Neuronal stem cell (in vitro differentiated cells): ENCODE measurements around the gene RPS6KC1.
"Not testable (repeated sequence)": the region's sequence is repeated elsewhere in the genome, so short reads cannot be mapped to it uniquely, and the experiment has no call there.

Experiments used
- DNase-seq: peaks from one replicate; pipeline ENCODE4 v3.0.0-alpha.2; 2013; ENCODE audit warnings: low spot score
- H2AFZ ChIP-seq: one replicate; pipeline ENCODE4 v1.6.1; 2013; ENCODE audit warnings: mild to moderate bottlenecking, low read length, inconsistent platforms
- H2AK5ac ChIP-seq: 2 replicates; pipeline ENCODE4 v1.6.1; 2013; ENCODE audit warnings: low read depth, mild to moderate bottlenecking, inconsistent platforms, low read length, moderate library complexity, mixed read lengths
- H2BK120ac ChIP-seq: 2 replicates; pipeline ENCODE4 v1.6.1; 2013; ENCODE audit warnings: low read depth, mild to moderate bottlenecking, inconsistent platforms, low read length, moderate library complexity, mixed read lengths
- H2BK12ac ChIP-seq: one replicate; pipeline ENCODE4 v1.6.1; 2013; ENCODE audit warnings: low read length, inconsistent platforms
- H2BK15ac ChIP-seq: 2 replicates; pipeline ENCODE4 v1.6.1; 2013; ENCODE audit warnings: mild to moderate bottlenecking, low read length, inconsistent platforms, mixed read lengths
- H2BK5ac ChIP-seq: one replicate; pipeline ENCODE4 v1.6.1; 2013; ENCODE audit warnings: inconsistent platforms, mild to moderate bottlenecking, low read length, moderate library complexity
- H3K14ac ChIP-seq: one replicate; pipeline ENCODE4 v1.6.1; 2013; ENCODE audit warnings: low read length, inconsistent platforms
- H3K18ac ChIP-seq: 2 replicates; pipeline ENCODE4 v1.6.1; 2013; ENCODE audit warnings: low read length, inconsistent platforms
- H3K23ac ChIP-seq: 2 replicates; pipeline ENCODE4 v1.6.1; 2013; ENCODE audit warnings: low read depth, mild to moderate bottlenecking, mixed read lengths, low read length, inconsistent platforms; ENCODE audit not compliant: poor library complexity
- H3K27ac ChIP-seq: replicated peaks from 3 replicates; pipeline ENCODE4 v1.5.1; 2013; ENCODE audit warnings: low read length, inconsistent platforms
- H3K27me3 ChIP-seq, 3 experiments: 2 replicates each; pipeline ENCODE4 v1.6.1; 2013; ENCODE audit warnings: low read length in 3 of 3, mild to moderate bottlenecking in 2 of 3, inconsistent platforms in 1 of 3, low read depth in 1 of 3, mixed read lengths in 1 of 3, moderate library complexity in 1 of 3; ENCODE audit not compliant: control insufficient read depth in 3 of 3, insufficient read depth in 3 of 3
- H3K36me3 ChIP-seq, 2 donors: replicated peaks in 1 of 2; 2 replicates each; pipeline ENCODE4 v1.6.1; 2013; ENCODE audit warnings: low read length in 2 of 2; ENCODE audit not compliant: control insufficient read depth in 2 of 2, insufficient read depth in 2 of 2
- H3K4ac ChIP-seq: 2 replicates; pipeline ENCODE4 v1.6.1; 2013; ENCODE audit warnings: inconsistent platforms, mild to moderate bottlenecking, low read length, moderate library complexity
- H3K4me1 ChIP-seq, 2 donors: 1 replicate in 1 of 2; 2 replicates in 1 of 2; pipeline ENCODE4 v1.6.1; 2013; ENCODE audit warnings: low read length in 2 of 2, low read depth in 1 of 2; ENCODE audit not compliant: control insufficient read depth in 2 of 2, insufficient read depth in 1 of 2
- H3K4me2 ChIP-seq: one replicate; pipeline ENCODE4 v1.6.1; 2013; ENCODE audit warnings: mild to moderate bottlenecking, low read length, inconsistent platforms; ENCODE audit not compliant: insufficient read depth, poor library complexity, severe bottlenecking
- H3K4me3 ChIP-seq, 2 donors: 2 replicates each; pipeline ENCODE4 v1.5.1; 2013; ENCODE audit warnings: low read length in 2 of 2, mild to moderate bottlenecking in 2 of 2, inconsistent platforms in 1 of 2, moderate library complexity in 1 of 2
- H3K79me1 ChIP-seq: one replicate; pipeline ENCODE4 v1.6.1; 2013; ENCODE audit warnings: low read depth, mild to moderate bottlenecking, inconsistent platforms, low read length, moderate library complexity
- H3K9ac ChIP-seq: one replicate; pipeline ENCODE4 v1.6.1; 2013; ENCODE audit warnings: mild to moderate bottlenecking, low read depth, low read length, inconsistent platforms; ENCODE audit not compliant: poor library complexity
- H3K9me3 ChIP-seq, 2 donors: replicated peaks in 1 of 2; 2 replicates each; pipeline versions ENCODE3 to v1.6.1; 2013; ENCODE audit warnings: low read length in 2 of 2, mild to moderate bottlenecking in 2 of 2, inconsistent platforms in 1 of 2, low read depth in 1 of 2, mixed read lengths in 1 of 2, moderate library complexity in 1 of 2; ENCODE audit not compliant: control insufficient read depth in 2 of 2, insufficient read depth in 1 of 2
- H4K8ac ChIP-seq: one replicate; pipeline ENCODE4 v1.6.1; 2013; ENCODE audit warnings: low read depth, mild to moderate bottlenecking, inconsistent platforms, low read length, moderate library complexity
- H4K91ac ChIP-seq: one replicate; pipeline ENCODE4 v1.6.1; 2013; ENCODE audit warnings: low read length, low read depth, mild to moderate bottlenecking, inconsistent platforms; ENCODE audit not compliant: poor library complexity
- WGBS, 2 donors: extraction: QIAGEN DNeasy Blood & Tissue Kit; methylation state at CpG; one replicate each; pipeline ENCODE4 v1.1.7; 2013; ENCODE audit warnings: missing lambda C conversion rate in 2 of 2, mixed read lengths in 1 of 2; ENCODE audit not compliant: insufficient read length in 2 of 2, insufficient replicate concordance in 1 of 2; ENCODE audit errors: extremely low coverage in 2 of 2; 5-methylcytosine and 5-hydroxymethylcytosine counted together

Gene RPS6KC1

GRCh38 chr1:213041443-213041842, 9.6 kb upstream of the RPS6KC1 start:
- no peak overlapping the region for H3K9ac ChIP-seq
- H2AK5ac ChIP-seq = no peak overlapping the region
- no peaks in the 10 kb centered on the region for H3K27me3 ChIP-seq
- no peak overlapping the region for H2AFZ ChIP-seq
- H2BK5ac ChIP-seq = no peak overlapping the region
- no peak overlapping the region for H3K14ac ChIP-seq
- H3K4me1 ChIP-seq = no peaks in the 10 kb centered on the region
- no peak for DNase-seq
- H3K4me2 ChIP-seq = no peak overlapping the region
- no peak overlapping the region for H4K8ac ChIP-seq
- no CpG with 5 or more reads among the region's 1 CpG for WGBS, 2 donors
- H3K9me3 ChIP-seq = no peaks in the 10 kb centered on the region
- no peak overlapping the region for H3K23ac ChIP-seq
- H3K27ac ChIP-seq = no peak overlapping the region
- H2BK15ac ChIP-seq = no peak overlapping the region
- no peak overlapping the region for H3K4ac ChIP-seq
- H3K18ac ChIP-seq = no peak overlapping the region
- no peak overlapping the region for H3K4me3 ChIP-seq
- no peaks in the 10 kb centered on the region for H3K36me3 ChIP-seq
- H2BK120ac ChIP-seq = no peak overlapping the region
- H4K91ac ChIP-seq = no peak overlapping the region
- no peak overlapping the region for H2BK12ac ChIP-seq
- no peaks in the 10 kb centered on the region for H3K79me1 ChIP-seq

DNA sequence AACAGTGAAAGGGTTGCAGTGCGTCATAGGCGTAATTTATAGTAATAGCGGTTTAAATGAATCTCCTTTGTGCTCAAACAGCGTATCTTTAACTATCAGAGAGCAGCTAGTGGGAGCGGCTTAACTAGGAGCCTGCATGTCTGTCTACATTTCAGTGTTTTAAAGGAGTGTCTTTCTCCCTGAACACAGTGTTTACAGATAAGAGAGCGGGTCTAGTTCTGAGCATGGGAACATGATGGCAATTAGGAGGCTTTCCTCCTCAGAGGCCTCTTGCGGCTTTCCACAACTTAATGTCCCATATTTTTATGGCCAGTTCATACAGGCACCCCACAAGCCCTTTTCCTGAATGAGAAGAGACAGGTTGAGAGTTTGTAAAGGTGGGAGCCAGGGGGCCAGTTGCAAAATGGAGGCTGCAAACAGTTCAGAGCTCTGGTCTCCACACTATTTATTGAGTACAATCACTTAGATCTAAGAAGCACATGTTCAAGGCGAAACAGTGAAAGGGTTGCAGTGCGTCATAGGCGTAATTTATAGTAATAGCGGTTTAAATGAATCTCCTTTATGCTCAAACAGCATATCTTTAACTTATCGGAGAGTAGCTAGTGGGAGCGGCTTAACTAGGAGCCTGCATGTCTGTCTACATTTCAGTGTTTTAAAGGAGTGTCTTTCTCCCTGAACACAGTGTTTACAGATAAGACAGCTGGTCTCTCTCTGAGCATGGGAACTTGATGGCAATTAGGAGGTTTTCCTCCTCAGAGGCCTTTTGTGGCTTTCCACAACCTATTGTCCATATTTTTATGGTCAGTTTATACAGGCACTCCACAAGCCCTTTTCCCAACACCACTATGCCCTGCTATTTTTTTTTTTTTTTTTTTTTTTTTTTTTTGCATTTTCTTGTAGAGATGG, 5.5 kb upstream of the RPS6KC1 start:
- not testable (repeated sequence) for H3K79me1 ChIP-seq, H2BK5ac ChIP-seq, H2BK12ac ChIP-seq, H2BK15ac ChIP-seq, H4K8ac ChIP-seq, H3K4ac ChIP-seq, DNase-seq, H3K27me3 ChIP-seq, H3K4me3 ChIP-seq, H3K36me3 ChIP-seq, H3K9me3 ChIP-seq, H2AK5ac ChIP-seq, H3K4me2 ChIP-seq, H3K27ac ChIP-seq, H3K14ac ChIP-seq, H2BK120ac ChIP-seq, H3K23ac ChIP-seq, H3K4me1 ChIP-seq, H3K9ac ChIP-seq, H4K91ac ChIP-seq, H3K18ac ChIP-seq
- no CpG with 5 or more reads among the region's 13 CpGs for WGBS, 2 donors
- H2AFZ ChIP-seq = peak overlapping the region; percentile 66

DNA sequence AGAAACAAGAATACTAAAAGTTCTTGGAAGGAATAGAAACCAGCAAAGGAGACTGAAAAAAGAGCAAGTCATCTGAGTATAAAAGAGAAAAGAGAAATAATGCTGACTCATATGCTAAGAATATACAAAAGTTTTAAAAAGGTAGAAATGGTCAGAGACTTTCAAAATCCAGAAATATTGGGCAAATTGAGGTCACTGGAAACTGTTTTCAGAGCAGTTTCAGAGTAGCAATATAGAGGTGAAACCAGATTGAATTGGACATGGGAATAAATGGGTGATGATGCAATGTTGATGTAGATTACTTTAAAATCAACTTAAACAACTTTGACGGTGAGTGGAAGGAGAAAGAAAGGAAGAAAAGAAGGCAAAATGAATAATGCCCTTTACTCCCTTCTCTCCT, 1.8 kb upstream of the RPS6KC1 start:
- Histone ChIP-seq H3K14ac (no peak overlapping the region), H3K4ac (no peak overlapping the region), H3K27ac (no peak overlapping the region), H2AK5ac (no peak overlapping the region), H4K91ac (no peak overlapping the region), H2BK120ac (no peak overlapping the region), H2BK12ac (no peak overlapping the region), H4K8ac (no peak overlapping the region), H3K18ac (no peak overlapping the region), H2BK15ac (no peak overlapping the region), H3K27me3 (peaks cover 0 to 1% (median 0%) of the 10 kb centered on the region in 3 experiments), H2BK5ac (no peak overlapping the region), H3K4me1 (peaks cover 0 to 1% of the 10 kb centered on the region in 2 donors), H2AFZ (peak overlapping the region; percentile 16), H3K79me1 (no peaks in the 10 kb centered on the region), H3K23ac (no peak overlapping the region), H3K4me3 (no peak overlapping the region), H3K9me3 (peaks cover 0 to 6% of the 10 kb centered on the region in 2 donors), H3K4me2 (no peak overlapping the region), H3K9ac (no peak overlapping the region), H3K36me3 (no peaks in the 10 kb centered on the region)
- DNase-seq = no peak
- WGBS, 2 donors = no CpG with 5 or more reads among the region's 1 CpG

- Histone ChIP-seq H4K8ac (peak overlapping the region; percentile 29), H3K18ac (peak overlapping the region; percentile 55), H4K91ac (no peak overlapping the region), H2AFZ (peak overlapping the region; percentile 89), H3K14ac (no peak overlapping the region), H3K79me1 (no peaks in the 10 kb centered on the region), H3K27me3 (peaks cover 0 to 1% (median 0%) of the 10 kb centered on the region in 3 experiments), H3K23ac (peak overlapping the region; percentile 96), H3K27ac (no peak overlapping the region), H3K4me1 (peaks cover 0 to 1% of the 10 kb centered on the region in 2 donors), H2AK5ac (no peak overlapping the region), H3K9me3 (peaks cover 0 to 6% of the 10 kb centered on the region in 2 donors), H3K36me3 (no peaks in the 10 kb centered on the region), H2BK12ac (no peak overlapping the region), H3K4me2 (peak overlapping the region; percentile 84), H3K4me3 (peak overlapping the region; percentile 91 to 99), H2BK120ac (no peak overlapping the region), H2BK15ac (peak overlapping the region; percentile 69), H3K9ac (no peak overlapping the region), H2BK5ac (peak overlapping the region; percentile 66), H3K4ac (peak overlapping the region; percentile 13)
- WGBS, 2 donors = no CpG with 5 or more reads among the region's 15 CpGs
- DNase-seq = no peak
Measured at GRCh38 chr1:213050745-213051126, 305 bp upstream of the RPS6KC1 start.
